WTC11 (cell line): ENCODE data around the gene ARHGAP6. TPM values are rescaled to one million over a fixed set of nuclear protein-coding genes. Genes with fewer than 3 reads are reported as not detected.

Source experiments
- ATAC-seq: fragments of 200-7000 bp; cut with Tn5 transposase; 2 replicates; pipeline ENCODE4 v1.10.0; 2021; ENCODE audit warnings: mild to moderate bottlenecking, moderate library complexity
- CTCF ChIA-PET: fragments of 300-600 bp; sonication (Branson Sonifier 250); formaldehyde crosslinking; loops from one replicate; lab custom pipeline; 2021; ENCODE audit warnings: antibody characterized with exemption; lab: Charles Lee
- POLR2A ChIA-PET: fragments of 350-600 bp; sonication (Branson Sonifier 250); formaldehyde crosslinking; loops from one replicate; lab custom pipeline; 2021; ENCODE audit warnings: antibody characterized with exemption; lab: Charles Lee
- DNase-seq: peaks from one replicate; pipeline ENCODE4 v3.0.0; 2021; ENCODE audit warnings: low spot score
- H3K27ac Mint-ChIP-seq: 2 replicates; pipeline ENCODE4 v1.8.0; 2021; ENCODE audit warnings: mixed read lengths
- H3K27me3 Mint-ChIP-seq: 2 replicates; pipeline ENCODE4 v1.8.0; 2021; ENCODE audit warnings: low read depth, mild to moderate bottlenecking, moderate library complexity, mixed read lengths
- H3K36me3 Mint-ChIP-seq: 2 replicates; pipeline ENCODE4 v1.8.0; 2021; ENCODE audit warnings: mixed read lengths
- H3K4me1 Mint-ChIP-seq: 2 replicates; pipeline ENCODE4 v1.8.0; 2022; ENCODE audit warnings: mixed read lengths
- H3K4me3 Mint-ChIP-seq: 2 replicates; pipeline ENCODE4 v1.8.0; 2021; ENCODE audit warnings: mild to moderate bottlenecking, moderate library complexity, mixed read lengths
- H3K9me3 Mint-ChIP-seq: 2 replicates; pipeline ENCODE4 v1.8.0; 2021; ENCODE audit warnings: mixed read lengths
- CREB1 ChIP-seq: sonication (generic); formaldehyde crosslinking; IDR thresholded peaks from 2 replicates; pipeline ENCODE4 v1.8.0; 2023; ENCODE audit warnings: mild to moderate bottlenecking, missing genetic modification reagents
- FOXJ3 ChIP-seq: sonication (generic); formaldehyde crosslinking; IDR thresholded peaks from 2 replicates; pipeline ENCODE4 v1.9.0; 2021; ENCODE audit warnings: missing genetic modification reagents, mild to moderate bottlenecking, borderline replicate concordance
- IRF2 ChIP-seq: sonication (generic); formaldehyde crosslinking; IDR thresholded peaks from 2 replicates; pipeline ENCODE4 v1.8.0; 2022; ENCODE audit warnings: low read depth, missing genetic modification reagents, borderline replicate concordance
- MXD4 ChIP-seq: fragments of 250-450 bp; sonication (Bioruptor Pico); IDR thresholded peaks from 2 replicates; pipeline ENCODE4 v1.8.0; 2021; ENCODE audit warnings: mild to moderate bottlenecking, moderate library complexity, borderline replicate concordance
- NR3C1 ChIP-seq: sonication (generic); formaldehyde crosslinking; conservative IDR thresholded peaks from 2 replicates; pipeline ENCODE4 v1.8.1; 2023; ENCODE audit warnings: low read depth, mild to moderate bottlenecking, missing genetic modification reagents
- SMAD4 ChIP-seq: sonication (generic); formaldehyde crosslinking; IDR thresholded peaks from 2 replicates; pipeline ENCODE4 v1.8.0; 2022; ENCODE audit warnings: mild to moderate bottlenecking, missing genetic modification reagents
- ZNF263 ChIP-seq: sonication (generic); formaldehyde crosslinking; IDR thresholded peaks from 2 replicates; pipeline ENCODE4 v1.8.1; 2022; ENCODE audit warnings: low read depth, mild to moderate bottlenecking, moderate library complexity, missing genetic modification reagents
- ZNF671 ChIP-seq: fragments of 250-450 bp; sonication (Bioruptor Pico); IDR thresholded peaks from 2 replicates; pipeline ENCODE4 v1.8.0; 2021; ENCODE audit warnings: mild to moderate bottlenecking
- total RNA-seq: library from RNA; stranded (reverse); gene quantifications from 3 replicates; pipeline ENCODE4 v1.2.3, GENCODE V29; 2021
- TF ChIP-seq, protein P1 (sequence below): sonication (generic); formaldehyde crosslinking; IDR thresholded peaks from 2 replicates; pipeline ENCODE4 v1.8.1; 2022; ENCODE audit warnings: low read depth, missing genetic modification reagents, borderline replicate concordance
- TF ChIP-seq, protein P2 (sequence below): sonication (generic); formaldehyde crosslinking; IDR thresholded peaks from 2 replicates; pipeline ENCODE4 v1.8.0; 2022; ENCODE audit warnings: mild to moderate bottlenecking, missing genetic modification reagents
- TF ChIP-seq, protein P3 (sequence below): fragments of 250-450 bp; sonication (Bioruptor Pico); IDR thresholded peaks from 2 replicates; pipeline ENCODE4 v2.1.2; 2022; ENCODE audit warnings: mild to moderate bottlenecking, moderate library complexity
- TF ChIP-seq, protein P4 (sequence below): sonication (generic); formaldehyde crosslinking; IDR thresholded peaks from 2 replicates; pipeline ENCODE4 v1.8.1; 2022; ENCODE audit warnings: mild to moderate bottlenecking, missing genetic modification reagents, moderate library complexity, borderline replicate concordance
- TF ChIP-seq, protein P5 (sequence below): sonication (generic); formaldehyde crosslinking; IDR thresholded peaks from 2 replicates; pipeline ENCODE4 v1.8.0; 2023; ENCODE audit warnings: missing genetic modification reagents, mild to moderate bottlenecking, borderline replicate concordance
- TF ChIP-seq, protein P6 (sequence below): fragments of 250-450 bp; sonication (Bioruptor Pico); IDR thresholded peaks from 2 replicates; pipeline ENCODE4 v1.9.0; 2021; ENCODE audit warnings: mild to moderate bottlenecking
- TF ChIP-seq, protein P7 (sequence below): sonication (generic); formaldehyde crosslinking; IDR thresholded peaks from 2 replicates; pipeline ENCODE4 v1.8.1; 2023; ENCODE audit warnings: mild to moderate bottlenecking, moderate library complexity, missing genetic modification reagents

Gene ARHGAP6
- total RNA-seq, 1 experiment from 2014 or later, result 1.0 TPM

DNA sequence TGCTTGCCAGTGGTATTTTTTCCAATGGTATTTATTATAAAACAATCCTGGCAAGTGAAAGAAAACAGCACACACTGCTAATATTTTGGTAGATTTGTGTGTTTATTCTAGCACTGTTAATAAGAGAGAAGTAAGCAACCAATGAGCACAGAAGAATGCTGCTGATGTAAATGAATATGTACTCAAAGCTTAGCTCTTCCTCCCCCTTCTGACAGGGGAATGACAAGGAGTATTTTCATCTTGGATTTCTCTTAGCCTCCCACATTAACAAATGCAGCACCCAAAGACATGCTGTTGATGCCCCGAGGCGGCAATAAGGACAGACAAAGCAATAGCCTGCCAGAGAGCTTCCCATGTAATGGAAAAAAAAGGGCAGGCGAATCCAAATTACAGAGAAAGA, 18.6 kb downstream of the ARHGAP6 start (continued):
- TF ChIP-seq, protein P1, sequence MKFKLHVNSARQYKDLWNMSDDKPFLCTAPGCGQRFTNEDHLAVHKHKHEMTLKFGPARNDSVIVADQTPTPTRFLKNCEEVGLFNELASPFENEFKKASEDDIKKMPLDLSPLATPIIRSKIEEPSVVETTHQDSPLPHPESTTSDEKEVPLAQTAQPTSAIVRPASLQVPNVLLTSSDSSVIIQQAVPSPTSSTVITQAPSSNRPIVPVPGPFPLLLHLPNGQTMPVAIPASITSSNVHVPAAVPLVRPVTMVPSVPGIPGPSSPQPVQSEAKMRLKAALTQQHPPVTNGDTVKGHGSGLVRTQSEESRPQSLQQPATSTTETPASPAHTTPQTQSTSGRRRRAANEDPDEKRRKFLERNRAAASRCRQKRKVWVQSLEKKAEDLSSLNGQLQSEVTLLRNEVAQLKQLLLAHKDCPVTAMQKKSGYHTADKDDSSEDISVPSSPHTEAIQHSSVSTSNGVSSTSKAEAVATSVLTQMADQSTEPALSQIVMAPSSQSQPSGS (CRISPR knock-in tag), result no peak
- TF ChIP-seq, protein P2, sequence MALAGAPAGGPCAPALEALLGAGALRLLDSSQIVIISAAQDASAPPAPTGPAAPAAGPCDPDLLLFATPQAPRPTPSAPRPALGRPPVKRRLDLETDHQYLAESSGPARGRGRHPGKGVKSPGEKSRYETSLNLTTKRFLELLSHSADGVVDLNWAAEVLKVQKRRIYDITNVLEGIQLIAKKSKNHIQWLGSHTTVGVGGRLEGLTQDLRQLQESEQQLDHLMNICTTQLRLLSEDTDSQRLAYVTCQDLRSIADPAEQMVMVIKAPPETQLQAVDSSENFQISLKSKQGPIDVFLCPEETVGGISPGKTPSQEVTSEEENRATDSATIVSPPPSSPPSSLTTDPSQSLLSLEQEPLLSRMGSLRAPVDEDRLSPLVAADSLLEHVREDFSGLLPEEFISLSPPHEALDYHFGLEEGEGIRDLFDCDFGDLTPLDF (CRISPR knock-in tag), result no peak
- no peak for TF ChIP-seq NR3C1 (CRISPR knock-in tag)
- TF ChIP-seq ZNF671, result no peak

DNA sequence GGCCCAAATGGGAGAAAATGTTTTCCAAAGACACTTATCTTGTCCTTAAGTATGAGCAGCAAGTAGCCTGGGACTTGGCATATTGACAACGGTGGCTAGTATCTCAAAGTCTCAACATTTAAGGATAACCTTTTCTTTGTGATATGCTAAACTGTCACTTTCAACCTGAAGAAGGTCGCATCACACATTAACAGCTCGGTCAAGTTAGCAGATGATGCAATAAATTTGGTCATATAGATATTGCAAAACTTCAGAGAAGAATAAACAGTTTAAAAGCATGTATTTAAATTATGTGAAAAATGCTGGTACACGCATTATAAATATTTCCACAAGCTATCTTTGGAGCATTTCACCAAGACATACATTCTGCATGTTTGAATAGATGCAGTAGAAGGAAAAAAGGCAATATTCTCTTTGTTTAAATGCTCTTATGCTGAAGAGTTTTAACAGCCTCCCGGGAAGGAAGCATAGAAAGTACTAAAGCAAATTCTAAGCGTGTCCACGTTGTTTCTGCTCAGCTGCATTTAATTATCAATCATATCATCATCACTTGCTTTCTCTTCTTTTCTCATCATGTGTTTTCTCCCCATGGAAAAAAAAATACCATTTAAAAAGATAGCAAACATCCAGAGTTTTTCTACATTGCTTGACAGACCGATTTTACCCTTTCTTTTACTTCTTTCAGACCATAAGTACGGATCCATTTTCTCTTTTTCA, 24.2 kb downstream of the ARHGAP6 start:
- no peaks in the 10 kb centered on the region for H3K9me3 Mint-ChIP-seq
- ATAC-seq, result no peak

DNA sequence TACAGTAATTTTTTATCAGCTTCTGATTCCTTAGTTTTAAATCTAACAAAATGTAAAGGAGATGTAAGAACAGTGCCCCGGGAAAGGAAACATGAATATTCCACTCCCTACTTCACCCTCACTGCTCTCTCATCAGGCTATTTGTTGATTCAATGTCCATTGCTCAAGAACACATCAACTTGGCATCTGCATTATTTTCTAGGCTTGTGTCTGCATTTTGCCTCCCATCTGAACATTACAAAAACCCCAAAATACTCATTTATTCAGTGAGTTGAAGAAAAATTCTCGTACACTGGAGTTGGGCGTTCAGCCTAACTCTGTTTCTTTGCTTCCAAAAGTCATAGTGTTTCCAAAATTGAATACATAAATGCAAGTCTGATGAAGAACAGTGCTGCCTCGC, 25.6 kb downstream of the ARHGAP6 start:
- Mint-ChIP-seq H3K4me3 (no peak overlapping the region), H3K9me3 (no peaks in the 10 kb centered on the region), H3K4me1 (no peaks in the 10 kb centered on the region), H3K36me3 (no peaks in the 10 kb centered on the region), H3K27me3 (peaks cover 2% of the 10 kb centered on the region; the same call in 1 of the 2 replicates), H3K27ac (no peak overlapping the region)
- CTCF ChIA-PET, result no interaction called here
- TF ChIP-seq SMAD4 (CRISPR knock-in tag) (no peak), FOXJ3 (CRISPR knock-in tag) (no peak), ZNF263 (CRISPR knock-in tag) (no peak), CREB1 (CRISPR knock-in tag) (no peak), MXD4 (CRISPR knock-in tag) (no peak)
- TF ChIP-seq, protein P3, sequence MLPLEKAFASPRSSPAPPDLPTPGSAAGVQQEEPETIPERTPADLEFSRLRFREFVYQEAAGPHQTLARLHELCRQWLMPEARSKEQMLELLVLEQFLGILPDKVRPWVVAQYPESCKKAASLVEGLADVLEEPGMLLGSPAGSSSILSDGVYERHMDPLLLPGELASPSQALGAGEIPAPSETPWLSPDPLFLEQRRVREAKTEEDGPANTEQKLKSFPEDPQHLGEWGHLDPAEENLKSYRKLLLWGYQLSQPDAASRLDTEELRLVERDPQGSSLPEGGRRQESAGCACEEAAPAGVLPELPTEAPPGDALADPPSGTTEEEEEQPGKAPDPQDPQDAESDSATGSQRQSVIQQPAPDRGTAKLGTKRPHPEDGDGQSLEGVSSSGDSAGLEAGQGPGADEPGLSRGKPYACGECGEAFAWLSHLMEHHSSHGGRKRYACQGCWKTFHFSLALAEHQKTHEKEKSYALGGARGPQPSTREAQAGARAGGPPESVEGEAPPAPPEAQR (CRISPR knock-in tag), result no peak
- TF ChIP-seq, protein P4, sequence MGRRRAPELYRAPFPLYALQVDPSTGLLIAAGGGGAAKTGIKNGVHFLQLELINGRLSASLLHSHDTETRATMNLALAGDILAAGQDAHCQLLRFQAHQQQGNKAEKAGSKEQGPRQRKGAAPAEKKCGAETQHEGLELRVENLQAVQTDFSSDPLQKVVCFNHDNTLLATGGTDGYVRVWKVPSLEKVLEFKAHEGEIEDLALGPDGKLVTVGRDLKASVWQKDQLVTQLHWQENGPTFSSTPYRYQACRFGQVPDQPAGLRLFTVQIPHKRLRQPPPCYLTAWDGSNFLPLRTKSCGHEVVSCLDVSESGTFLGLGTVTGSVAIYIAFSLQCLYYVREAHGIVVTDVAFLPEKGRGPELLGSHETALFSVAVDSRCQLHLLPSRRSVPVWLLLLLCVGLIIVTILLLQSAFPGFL (CRISPR knock-in tag), result no peak
- TF ChIP-seq, protein P5, sequence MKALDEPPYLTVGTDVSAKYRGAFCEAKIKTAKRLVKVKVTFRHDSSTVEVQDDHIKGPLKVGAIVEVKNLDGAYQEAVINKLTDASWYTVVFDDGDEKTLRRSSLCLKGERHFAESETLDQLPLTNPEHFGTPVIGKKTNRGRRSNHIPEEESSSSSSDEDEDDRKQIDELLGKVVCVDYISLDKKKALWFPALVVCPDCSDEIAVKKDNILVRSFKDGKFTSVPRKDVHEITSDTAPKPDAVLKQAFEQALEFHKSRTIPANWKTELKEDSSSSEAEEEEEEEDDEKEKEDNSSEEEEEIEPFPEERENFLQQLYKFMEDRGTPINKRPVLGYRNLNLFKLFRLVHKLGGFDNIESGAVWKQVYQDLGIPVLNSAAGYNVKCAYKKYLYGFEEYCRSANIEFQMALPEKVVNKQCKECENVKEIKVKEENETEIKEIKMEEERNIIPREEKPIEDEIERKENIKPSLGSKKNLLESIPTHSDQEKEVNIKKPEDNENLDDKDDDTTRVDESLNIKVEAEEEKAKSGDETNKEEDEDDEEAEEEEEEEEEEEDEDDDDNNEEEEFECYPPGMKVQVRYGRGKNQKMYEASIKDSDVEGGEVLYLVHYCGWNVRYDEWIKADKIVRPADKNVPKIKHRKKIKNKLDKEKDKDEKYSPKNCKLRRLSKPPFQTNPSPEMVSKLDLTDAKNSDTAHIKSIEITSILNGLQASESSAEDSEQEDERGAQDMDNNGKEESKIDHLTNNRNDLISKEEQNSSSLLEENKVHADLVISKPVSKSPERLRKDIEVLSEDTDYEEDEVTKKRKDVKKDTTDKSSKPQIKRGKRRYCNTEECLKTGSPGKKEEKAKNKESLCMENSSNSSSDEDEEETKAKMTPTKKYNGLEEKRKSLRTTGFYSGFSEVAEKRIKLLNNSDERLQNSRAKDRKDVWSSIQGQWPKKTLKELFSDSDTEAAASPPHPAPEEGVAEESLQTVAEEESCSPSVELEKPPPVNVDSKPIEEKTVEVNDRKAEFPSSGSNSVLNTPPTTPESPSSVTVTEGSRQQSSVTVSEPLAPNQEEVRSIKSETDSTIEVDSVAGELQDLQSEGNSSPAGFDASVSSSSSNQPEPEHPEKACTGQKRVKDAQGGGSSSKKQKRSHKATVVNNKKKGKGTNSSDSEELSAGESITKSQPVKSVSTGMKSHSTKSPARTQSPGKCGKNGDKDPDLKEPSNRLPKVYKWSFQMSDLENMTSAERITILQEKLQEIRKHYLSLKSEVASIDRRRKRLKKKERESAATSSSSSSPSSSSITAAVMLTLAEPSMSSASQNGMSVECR (CRISPR knock-in tag), result no peak
- TF ChIP-seq, protein P6, sequence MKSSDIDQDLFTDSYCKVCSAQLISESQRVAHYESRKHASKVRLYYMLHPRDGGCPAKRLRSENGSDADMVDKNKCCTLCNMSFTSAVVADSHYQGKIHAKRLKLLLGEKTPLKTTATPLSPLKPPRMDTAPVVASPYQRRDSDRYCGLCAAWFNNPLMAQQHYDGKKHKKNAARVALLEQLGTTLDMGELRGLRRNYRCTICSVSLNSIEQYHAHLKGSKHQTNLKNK (CRISPR knock-in tag), result no peak
- TF ChIP-seq, protein P2 (CRISPR knock-in tag), result no peak
- POLR2A ChIA-PET, result no interaction called here
- ATAC-seq, result no peak
- DNase-seq, result no peak

More for the DNA sequence above, 24.2 kb downstream of the ARHGAP6 start:
- no peaks in the 10 kb centered on the region for H3K4me1 Mint-ChIP-seq
- CTCF ChIA-PET, result no interaction called here
- TF ChIP-seq, protein P3 (CRISPR knock-in tag), result no peak
- TF ChIP-seq, protein P7, sequence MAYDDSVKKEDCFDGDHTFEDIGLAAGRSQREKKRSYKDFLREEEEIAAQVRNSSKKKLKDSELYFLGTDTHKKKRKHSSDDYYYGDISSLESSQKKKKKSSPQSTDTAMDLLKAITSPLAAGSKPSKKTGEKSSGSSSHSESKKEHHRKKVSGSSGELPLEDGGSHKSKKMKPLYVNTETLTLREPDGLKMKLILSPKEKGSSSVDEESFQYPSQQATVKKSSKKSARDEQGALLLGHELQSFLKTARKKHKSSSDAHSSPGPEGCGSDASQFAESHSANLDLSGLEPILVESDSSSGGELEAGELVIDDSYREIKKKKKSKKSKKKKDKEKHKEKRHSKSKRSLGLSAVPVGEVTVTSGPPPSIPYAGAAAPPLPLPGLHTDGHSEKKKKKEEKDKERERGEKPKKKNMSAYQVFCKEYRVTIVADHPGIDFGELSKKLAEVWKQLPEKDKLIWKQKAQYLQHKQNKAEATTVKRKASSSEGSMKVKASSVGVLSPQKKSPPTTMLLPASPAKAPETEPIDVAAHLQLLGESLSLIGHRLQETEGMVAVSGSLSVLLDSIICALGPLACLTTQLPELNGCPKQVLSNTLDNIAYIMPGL (CRISPR knock-in tag), result no peak
- TF ChIP-seq IRF2 (CRISPR knock-in tag), result no peak
- no peak for DNase-seq
- no peaks in the 10 kb centered on the region for H3K36me3 Mint-ChIP-seq
- H3K4me3 Mint-ChIP-seq, result no peak overlapping the region
- no peak overlapping the region for H3K27ac Mint-ChIP-seq
- POLR2A ChIA-PET, result no interaction called here
- peaks cover 5% of the 10 kb centered on the region; the same call in 1 of the 2 replicates for H3K27me3 Mint-ChIP-seq
